Endothelial cell of umbilical vein (primary cell): Measurements from ENCODE around the gene RABGAP1. TPM values are rescaled to one million over a fixed set of nuclear protein-coding genes. Genes with fewer than 3 reads are reported as not detected.
A peak's percentile ranks its signal among the peaks of the same experiment; 100 is the strongest.

Source experiments
- BruUV-seq: library from RNA; stranded (reverse); fragments of 400-500 nt; replicated peaks from 2 replicates; lab custom pipeline; 2021; lab: Mats Ljungman, UMichigan
- CTCF ChIA-PET: fragments of 300-600, 350-600 bp; sonication (Branson Sonifier 250); formaldehyde crosslinking; loops from one replicate; lab custom pipeline; 2021; ENCODE audit warnings: antibody characterized with exemption, inconsistent platforms; lab: Charles Lee
- POLR2A ChIA-PET: fragments of 300-600, 350-600 bp; sonication (Branson Sonifier 250); formaldehyde crosslinking; loops from one replicate; lab custom pipeline; 2021; ENCODE audit warnings: antibody characterized with exemption, inconsistent platforms; lab: Charles Lee
- DNase-seq: peaks from one replicate; pipeline ENCODE4 v3.0.0-alpha.2; 2011; ENCODE audit warnings: low read depth, low spot score
- FAIRE-seq: peaks from 2 replicates; lab custom pipeline; 2011; peaks lifted over from hg19 to GRCh38; lab: Jason Lieb, UNC
- H2AFZ ChIP-seq: 2 replicates; pipeline ENCODE4 v1.6.0; 2012; ENCODE audit warnings: low read depth, low read length, control low read depth, inconsistent platforms
- H3K27ac ChIP-seq: 2 replicates; pipeline ENCODE4 v1.5.1; 2011; ENCODE audit warnings: low read depth, mild to moderate bottlenecking, control low read depth, low read length, moderate library complexity; ENCODE audit not compliant: insufficient read depth
- H3K27me3 ChIP-seq, 2 experiments: 2 replicates each; pipeline versions ENCODE4 v1.6.0 to v1.6.1; 2011; ENCODE audit warnings: low read length in 2 of 2, mixed read lengths in 1 of 2; ENCODE audit not compliant: control insufficient read depth in 2 of 2, insufficient read depth in 2 of 2
- H3K36me3 ChIP-seq, 2 experiments: 2 replicates in 1 of 2; 3 replicates in 1 of 2; pipeline ENCODE4 v1.5.1; 2011; ENCODE audit warnings: low read length in 2 of 2, mild to moderate bottlenecking in 1 of 2, moderate library complexity in 1 of 2; ENCODE audit not compliant: control insufficient read depth in 2 of 2, insufficient read depth in 2 of 2; ENCODE audit errors: extremely low read depth in 1 of 2
- H3K4me1 ChIP-seq: 3 replicates; pipeline ENCODE4 v1.5.1; 2011; ENCODE audit warnings: mild to moderate bottlenecking, low read length; ENCODE audit not compliant: control insufficient read depth, insufficient read depth; ENCODE audit errors: extremely low read depth
- H3K4me2 ChIP-seq: 2 replicates; pipeline ENCODE4 v1.6.1; 2011; ENCODE audit warnings: low read length, control low read depth, mixed read lengths; ENCODE audit not compliant: insufficient read depth
- H3K4me3 ChIP-seq, 3 experiments: fragments of 200-600 bp in 1 of 3; sonication (generic), shearing (Covaris generic) in 1 of 3; replicated peaks in 1 of 3; 2 replicates each; pipeline ENCODE4 v1.5.1; 2011 to 2016; ENCODE audit warnings: control low read depth in 3 of 3, low read length in 3 of 3, mild to moderate bottlenecking in 2 of 3, inconsistent platforms in 1 of 3, low read depth in 1 of 3, moderate library complexity in 1 of 3; ENCODE audit not compliant: insufficient read depth in 1 of 3
- H3K79me2 ChIP-seq: 2 replicates; pipeline ENCODE4 v1.6.0; 2012; ENCODE audit warnings: low read length, inconsistent platforms; ENCODE audit not compliant: control insufficient read depth, insufficient read depth
- H3K9ac ChIP-seq: replicated peaks from 2 replicates; pipeline ENCODE3; 2011; ENCODE audit warnings: low read length, control low read depth; ENCODE audit not compliant: insufficient read depth; ENCODE audit errors: extremely low read depth
- H3K9me1 ChIP-seq: replicated peaks from 3 replicates; pipeline ENCODE4 v1.6.0; 2011; ENCODE audit warnings: mild to moderate bottlenecking, low read length; ENCODE audit not compliant: control insufficient read depth, insufficient read depth; ENCODE audit errors: extremely low read depth
- H3K9me3 ChIP-seq: replicated peaks from 2 replicates; pipeline ENCODE4 v1.5.1; 2012; ENCODE audit warnings: low read length, inconsistent platforms; ENCODE audit not compliant: control insufficient read depth, insufficient read depth
- H4K20me1 ChIP-seq: replicated peaks from 2 replicates; pipeline ENCODE3; 2011; ENCODE audit warnings: mild to moderate bottlenecking, low read length; ENCODE audit not compliant: control insufficient read depth, insufficient read depth; ENCODE audit errors: extremely low read depth
- EZH2 ChIP-seq: IDR thresholded peaks from 2 replicates; pipeline ENCODE4 v1.6.1; 2012; ENCODE audit warnings: borderline replicate concordance, low read depth, mild to moderate bottlenecking, moderate library complexity, low read length, inconsistent platforms; ENCODE audit not compliant: severe bottlenecking
- GATA2 ChIP-seq: IDR thresholded peaks from 2 replicates; pipeline ENCODE4 v1.7.0; 2011; ENCODE audit warnings: low read depth, mild to moderate bottlenecking, moderate library complexity, mixed read lengths, low read length; ENCODE audit not compliant: insufficient read length, insufficient read depth
- JUN ChIP-seq: IDR thresholded peaks from 2 replicates; pipeline ENCODE4 v1.6.1; 2011; ENCODE audit warnings: borderline replicate concordance, low read depth; ENCODE audit not compliant: insufficient read length, insufficient read depth
- MAX ChIP-seq: IDR thresholded peaks from 2 replicates; pipeline ENCODE4 v1.6.1; 2011; ENCODE audit not compliant: insufficient read depth, insufficient read length
- dilution Hi-C: fragments of 300-500 bp; cut with MboI; formaldehyde crosslinking; loops from one replicate; pipeline ENCODE4 v1.15.0; 2019; ENCODE audit warnings: low sequenced_read_pairs; ENCODE audit not compliant: extremely low pct_ligation_motif_present
- intact Hi-C: fragments of 100-400 bp; cut with micrococcal nuclease; formaldehyde crosslinking; loops from one replicate; pipeline ENCODE4 v1.10.0; 2022
- polyA plus RNA-seq, 4 experiments: library from polyadenylated mRNA; depleted of rRNA in 3 of 4; stranded (reverse) in 3 of 4; unstranded in 1 of 4; fragments of >200 nt; gene quantifications; 2 replicates each; pipeline versions ENCODE4 v1.2.1 to v1.2.3, GENCODE V29; 2011 to 2012; ENCODE audit warnings: missing spikeins in 1 of 4
- total RNA-seq: library from RNA; stranded (reverse); gene quantifications from 2 replicates; pipeline ENCODE4 v1.2.3, GENCODE V29; 2021

Gene RABGAP1
- total and polyA plus RNA-seq, 2 donors (not counting 3 experiments of a cell fraction or from before 2014, with no cell fraction given), result 19.0 to 53.6 TPM

DNA sequence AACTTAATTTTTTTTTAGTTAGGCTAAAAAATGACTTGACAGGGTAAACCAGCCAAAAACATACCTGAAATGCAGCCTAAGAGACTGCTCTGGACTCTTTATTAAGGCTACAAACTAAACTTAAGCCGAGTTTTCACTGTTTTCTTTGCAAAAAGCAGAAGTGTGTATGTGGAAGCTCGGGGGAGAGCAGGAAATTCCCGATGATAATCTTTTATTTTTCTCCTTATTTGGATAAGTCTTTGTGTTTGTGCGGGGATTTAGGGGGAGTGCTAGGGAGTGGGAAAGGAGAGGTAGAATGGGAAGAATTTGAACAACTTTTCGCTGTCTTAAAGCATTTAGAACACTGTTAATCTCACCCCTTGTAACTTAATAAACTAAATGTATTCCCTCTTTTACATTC lies 61.9 kb downstream of the RABGAP1 start:
- peak overlapping the region; percentile 31 for H2AFZ ChIP-seq
- no peaks in the 10 kb centered on the region for H4K20me1 ChIP-seq
- peak; percentile 87 for DNase-seq

DNA sequence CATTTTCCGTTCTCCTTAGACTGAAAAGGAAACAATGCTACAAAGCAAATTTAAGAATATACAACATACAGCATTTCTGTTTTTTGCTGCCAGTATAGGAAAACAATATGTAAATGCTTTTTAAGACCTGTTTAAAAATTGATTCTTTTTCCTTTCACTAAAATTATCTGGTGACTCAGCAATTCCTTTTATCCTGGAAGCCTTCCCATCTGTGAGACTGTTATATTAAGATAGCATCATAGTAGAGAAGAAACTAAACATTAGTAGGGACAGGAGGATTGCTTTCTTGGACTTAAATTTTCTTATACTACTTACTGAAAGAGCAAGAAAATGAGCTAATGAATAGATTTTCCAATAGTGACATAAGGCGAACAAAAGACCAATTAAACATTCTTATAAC lies 62.6 kb downstream of the RABGAP1 start:
- no peaks in the 10 kb centered on the region for H3K9me1 ChIP-seq
- TF ChIP-seq JUN, result peak; percentile 3
- TF ChIP-seq EZH2, result no peak
- no peaks in the 10 kb centered on the region for H3K9me3 ChIP-seq
- FAIRE-seq (peak; percentile 31), DNase-seq (peak; percentile 83)
- no peaks in the 10 kb centered on the region for H4K20me1 ChIP-seq
- peak overlapping the region; percentile 68 for H3K9ac ChIP-seq
- dilution Hi-C loops (no loop called here), intact Hi-C loops (no loop called here)
- H3K36me3 ChIP-seq, result no peaks in the 10 kb centered on the region
- H3K27ac ChIP-seq, result peak overlapping the region; percentile 70
- peaks cover 28% of the 10 kb centered on the region for H3K4me1 ChIP-seq
- H3K4me3 ChIP-seq, result peak overlapping the region in 1 of 3 experiments; percentile 32
- no peak overlapping the region for H2AFZ ChIP-seq
- BruUV-seq, result no TSS peak
- POLR2A ChIA-PET, result no interaction called here
- H3K4me2 ChIP-seq, result peak overlapping the region; percentile 87
- CTCF ChIA-PET, result no interaction called here
- H3K27me3 ChIP-seq, result no peaks in the 10 kb centered on the region
- no peaks in the 10 kb centered on the region for H3K79me2 ChIP-seq

More for the DNA sequence above, 61.9 kb downstream of the RABGAP1 start:
- TF ChIP-seq JUN (no peak), GATA2 (peak; percentile 29), MAX (no peak)
- Histone ChIP-seq H3K4me3 (peak overlapping the region in 1 of 3 experiments; percentile 32), H3K9me1 (no peaks in the 10 kb centered on the region), H3K27me3 (no peaks in the 10 kb centered on the region), H3K79me2 (no peaks in the 10 kb centered on the region), H3K27ac (peak overlapping the region; percentile 70), H3K4me1 (peaks cover 28% of the 10 kb centered on the region), H3K9ac (peak overlapping the region; percentile 68), H3K4me2 (peak overlapping the region; percentile 87), H3K36me3 (no peaks in the 10 kb centered on the region), H3K9me3 (no peaks in the 10 kb centered on the region)
- no peak for FAIRE-seq
- ChIA-PET CTCF (interaction anchor here (1.0 to 1.5 kb wide), 3 partner anchors 12 to 34 kb away, joined by 3 to 5 read pairs (median 4); no protein-coding TSS in a partner anchor), POLR2A (no interaction called here)
- dilution Hi-C loops (no loop called here), intact Hi-C loops (no loop called here)
- no TSS peak for BruUV-seq
